T-helper 1 cell treated with Interleukin-12 subunit alpha and Interleukin-12 subunit beta and Interleukin-4 antibody, amounts not matched to agents 30 μg/mL and 1 μg/mL, for 36 hours (primary cell): ENCODE results near the gene CDK6.

Experiments
- H3K27ac Mint-ChIP-seq: one replicate; pipeline ENCODE4 v1.8.0; 2021; ENCODE audit warnings: mild to moderate bottlenecking, mixed read lengths
- H3K27me3 Mint-ChIP-seq: one replicate; pipeline ENCODE4 v1.8.0; 2021; ENCODE audit warnings: low read depth, mixed read lengths
- H3K36me3 Mint-ChIP-seq: one replicate; pipeline ENCODE4 v1.8.0; 2021; ENCODE audit warnings: low read depth, mixed read lengths
- H3K4me1 Mint-ChIP-seq: one replicate; pipeline ENCODE4 v1.8.0; 2021; ENCODE audit warnings: low read depth, mixed read lengths
- H3K4me3 Mint-ChIP-seq: one replicate; pipeline ENCODE4 v1.8.0; 2021; ENCODE audit warnings: mild to moderate bottlenecking, moderate library complexity, mixed read lengths
- H3K9me3 Mint-ChIP-seq: one replicate; pipeline ENCODE4 v1.8.0; 2021; ENCODE audit warnings: mixed read lengths

CDK6 gene

DNA sequence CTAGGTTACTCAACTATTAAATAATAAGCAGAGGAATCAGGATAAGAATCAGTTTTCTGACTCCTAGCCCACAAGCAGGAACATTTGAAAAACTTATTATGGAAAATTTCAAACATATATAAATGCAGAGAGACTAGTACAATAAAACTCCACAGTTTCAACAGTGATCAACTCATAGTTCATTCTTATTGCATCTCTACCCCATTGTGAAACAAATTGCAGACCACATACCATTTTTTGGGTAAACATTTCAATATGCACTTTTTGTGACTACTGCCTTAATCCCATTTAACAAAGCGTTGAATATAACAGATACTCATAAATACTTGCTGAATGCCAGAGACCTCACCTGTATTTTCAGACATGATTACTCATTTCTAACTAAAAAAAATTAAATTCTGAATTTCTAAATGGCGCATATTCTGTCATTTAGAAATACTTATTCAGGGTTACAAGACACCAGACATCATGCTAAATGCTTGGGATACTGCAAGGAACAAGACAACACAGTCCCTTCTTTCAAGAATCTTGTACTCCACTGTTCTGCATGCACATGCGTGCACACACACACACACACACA, 11.4 kb downstream of the CDK6 start:
- peaks cover 55% of the 10 kb centered on the region for H3K4me1 Mint-ChIP-seq
- H3K27ac Mint-ChIP-seq = peak overlapping the region; percentile 71
- H3K4me3 Mint-ChIP-seq = peak overlapping the region; percentile 43
- peaks cover 4% of the 10 kb centered on the region for H3K9me3 Mint-ChIP-seq
- no peaks in the 10 kb centered on the region for H3K27me3 Mint-ChIP-seq
- peaks cover 32% of the 10 kb centered on the region for H3K36me3 Mint-ChIP-seq

- H3K4me3 Mint-ChIP-seq = no peak overlapping the region
- H3K4me1 Mint-ChIP-seq = peaks cover 55% of the 10 kb centered on the region
- H3K36me3 Mint-ChIP-seq = peaks cover 35% of the 10 kb centered on the region
- H3K27ac Mint-ChIP-seq = peak overlapping the region; percentile 71
- no peaks in the 10 kb centered on the region for H3K27me3 Mint-ChIP-seq
- H3K9me3 Mint-ChIP-seq = peaks cover 10% of the 10 kb centered on the region
Observed at GRCh38 chr7:92824450-92824849, 11.9 kb downstream of the CDK6 start.

GRCh38 chr7:92823042-92823441, 13.3 kb downstream of the CDK6 start:
- Mint-ChIP-seq H3K9me3 (peaks cover 17% of the 10 kb centered on the region), H3K4me3 (no peak overlapping the region), H3K27ac (no peak overlapping the region), H3K36me3 (peaks cover 42% of the 10 kb centered on the region), H3K27me3 (no peaks in the 10 kb centered on the region), H3K4me1 (peaks cover 62% of the 10 kb centered on the region)

DNA sequence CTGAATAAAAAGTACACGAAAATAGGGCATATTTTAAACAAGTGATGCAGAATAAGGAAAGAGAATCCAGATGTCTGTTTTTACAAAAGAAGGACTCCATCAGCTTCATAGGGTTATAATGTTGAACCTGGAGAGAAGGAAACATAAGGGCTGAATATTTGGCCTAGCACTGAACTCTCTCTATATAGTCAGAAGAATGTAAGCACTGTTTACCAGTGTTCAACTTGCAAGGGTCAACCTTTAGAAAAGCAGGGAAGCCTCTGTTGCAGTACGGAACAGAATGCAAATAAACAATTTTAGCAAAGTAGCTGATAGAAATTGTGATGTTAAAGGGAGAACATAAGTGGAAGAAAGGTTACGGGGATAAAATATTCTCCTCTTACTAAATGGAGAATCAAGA, 16.2 kb downstream of the CDK6 start:
- H3K27me3 Mint-ChIP-seq = no peaks in the 10 kb centered on the region
- H3K27ac Mint-ChIP-seq = peak overlapping the region; percentile 52
- peaks cover 51% of the 10 kb centered on the region for H3K36me3 Mint-ChIP-seq
- peaks cover 56% of the 10 kb centered on the region for H3K4me1 Mint-ChIP-seq
- H3K4me3 Mint-ChIP-seq = peak overlapping the region; percentile 30
- H3K9me3 Mint-ChIP-seq = peaks cover 32% of the 10 kb centered on the region

- Mint-ChIP-seq H3K27ac (no peak overlapping the region), H3K9me3 (peaks cover 32% of the 10 kb centered on the region), H3K4me1 (peaks cover 65% of the 10 kb centered on the region), H3K4me3 (no peak overlapping the region), H3K36me3 (peaks cover 45% of the 10 kb centered on the region), H3K27me3 (no peaks in the 10 kb centered on the region)
Observed at GRCh38 chr7:92817398-92817797, 19.0 kb downstream of the CDK6 start.

DNA sequence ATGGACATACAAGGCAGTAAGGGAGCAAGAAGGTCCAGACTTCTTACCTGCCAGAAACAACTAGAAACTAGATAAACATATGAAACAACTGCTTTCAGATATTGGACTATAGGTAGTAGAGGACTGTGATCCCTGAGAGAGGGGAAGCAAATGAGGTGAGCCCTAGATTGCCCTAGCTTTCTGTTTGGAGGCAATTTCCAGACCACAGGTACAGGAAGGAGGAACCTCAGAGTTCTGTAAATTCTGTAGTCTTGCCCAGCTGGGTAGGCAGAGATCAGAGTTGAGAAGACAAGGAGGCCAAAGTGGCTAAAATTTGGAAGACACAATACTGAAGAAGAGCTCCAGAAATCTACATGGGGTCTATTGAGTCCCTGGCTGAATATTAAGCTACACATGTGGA, 21.0 kb downstream of the CDK6 start:
- peaks cover 76% of the 10 kb centered on the region for H3K4me1 Mint-ChIP-seq
- peaks cover 32% of the 10 kb centered on the region for H3K9me3 Mint-ChIP-seq
- H3K4me3 Mint-ChIP-seq = peak overlapping the region; percentile 25
- peaks cover 49% of the 10 kb centered on the region for H3K36me3 Mint-ChIP-seq
- no peaks in the 10 kb centered on the region for H3K27me3 Mint-ChIP-seq
- H3K27ac Mint-ChIP-seq = peak overlapping the region; percentile 88

GRCh38 chr7:92813390-92814024, 22.9 kb downstream of the CDK6 start:
- Mint-ChIP-seq H3K36me3 (peaks cover 37% of the 10 kb centered on the region), H3K4me3 (peak overlapping the region; percentile 61), H3K9me3 (peaks cover 15% of the 10 kb centered on the region), H3K4me1 (peaks cover 72% of the 10 kb centered on the region), H3K27me3 (no peaks in the 10 kb centered on the region), H3K27ac (peak overlapping the region; percentile 84)

GRCh38 chr7:92811158-92811557, 25.2 kb downstream of the CDK6 start:
- Mint-ChIP-seq H3K27ac (peak overlapping the region; percentile 96), H3K4me3 (peak overlapping the region; percentile 40), H3K4me1 (peaks cover 79% of the 10 kb centered on the region), H3K36me3 (peaks cover 38% of the 10 kb centered on the region), H3K27me3 (no peaks in the 10 kb centered on the region), H3K9me3 (peaks cover 8% of the 10 kb centered on the region)

DNA sequence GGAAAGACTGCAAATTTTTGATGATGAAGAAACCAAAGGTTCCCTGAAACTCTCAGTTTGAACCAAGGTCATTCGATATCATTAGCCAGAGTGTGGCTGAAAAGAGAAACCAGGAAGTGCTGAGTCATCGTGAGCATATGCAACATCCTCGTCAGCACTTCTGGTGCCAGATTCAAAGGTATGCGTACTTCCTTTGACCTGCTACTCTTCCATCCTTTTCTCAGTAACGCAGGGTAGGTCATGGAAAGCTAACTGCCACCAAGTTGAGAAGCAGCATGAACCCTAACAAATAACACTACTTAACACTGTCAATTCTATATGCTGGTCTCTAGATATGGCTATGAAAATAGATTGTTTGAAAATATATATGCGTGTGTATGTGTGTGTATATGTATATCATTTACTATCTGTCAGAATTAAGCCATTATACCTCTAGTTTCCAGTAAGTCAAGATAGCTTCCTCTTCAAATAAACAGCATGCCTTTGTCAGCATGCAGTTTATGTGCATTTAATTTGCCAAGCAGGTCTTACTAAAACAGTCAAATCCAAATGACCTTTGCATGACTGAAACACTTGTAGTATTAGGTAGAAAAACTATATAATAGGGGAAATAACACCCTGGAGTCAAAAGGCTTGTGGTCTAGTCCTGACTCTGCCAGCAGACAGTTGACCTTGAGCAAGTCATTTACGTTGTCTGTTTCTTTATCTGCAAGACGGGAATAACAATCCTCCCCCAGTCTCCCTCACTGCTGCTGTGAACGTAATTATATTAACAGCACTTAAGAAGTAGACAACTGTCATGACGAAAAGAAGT, 26.4 kb downstream of the CDK6 start:
- peaks cover 73% of the 10 kb centered on the region for H3K4me1 Mint-ChIP-seq
- peak overlapping the region; percentile 71 for H3K4me3 Mint-ChIP-seq
- peaks cover 33% of the 10 kb centered on the region for H3K36me3 Mint-ChIP-seq
- H3K27me3 Mint-ChIP-seq = no peaks in the 10 kb centered on the region
- no peaks in the 10 kb centered on the region for H3K9me3 Mint-ChIP-seq
- H3K27ac Mint-ChIP-seq = peak overlapping the region; percentile 96

DNA sequence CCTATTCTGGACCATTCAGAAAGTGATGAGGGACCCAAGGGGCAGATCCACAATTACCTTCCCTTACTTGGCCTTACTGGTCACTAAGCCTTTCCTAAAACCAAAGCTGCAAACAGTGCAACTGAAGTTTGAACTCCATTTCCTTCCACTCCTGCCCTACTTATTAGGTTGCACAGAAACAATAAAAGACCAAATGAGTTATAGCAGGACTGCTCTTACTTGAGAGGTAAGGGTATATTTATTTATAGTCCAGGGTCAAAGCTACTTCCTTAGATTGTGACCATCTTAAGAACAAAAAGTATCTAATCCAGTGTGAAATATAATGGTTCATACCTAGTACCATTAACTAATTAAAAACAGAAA, 27.0 kb downstream of the CDK6 start:
- Mint-ChIP-seq H3K9me3 (no peaks in the 10 kb centered on the region), H3K27me3 (no peaks in the 10 kb centered on the region), H3K4me1 (peaks cover 74% of the 10 kb centered on the region), H3K4me3 (peak overlapping the region; percentile 71), H3K36me3 (peaks cover 38% of the 10 kb centered on the region), H3K27ac (peak overlapping the region; percentile 96)

GRCh38 chr7:92808635-92809034, 27.7 kb downstream of the CDK6 start:
- H3K27me3 Mint-ChIP-seq = no peaks in the 10 kb centered on the region
- peaks cover 71% of the 10 kb centered on the region for H3K4me1 Mint-ChIP-seq
- H3K9me3 Mint-ChIP-seq = no peaks in the 10 kb centered on the region
- H3K36me3 Mint-ChIP-seq = peaks cover 41% of the 10 kb centered on the region
- H3K27ac Mint-ChIP-seq = no peak overlapping the region
- no peak overlapping the region for H3K4me3 Mint-ChIP-seq

GRCh38 chr7:92808006-92808405, 28.4 kb downstream of the CDK6 start:
- Mint-ChIP-seq H3K27ac (peak overlapping the region; percentile 77), H3K27me3 (no peaks in the 10 kb centered on the region), H3K4me3 (no peak overlapping the region), H3K36me3 (peaks cover 47% of the 10 kb centered on the region), H3K4me1 (peaks cover 71% of the 10 kb centered on the region), H3K9me3 (no peaks in the 10 kb centered on the region)

DNA sequence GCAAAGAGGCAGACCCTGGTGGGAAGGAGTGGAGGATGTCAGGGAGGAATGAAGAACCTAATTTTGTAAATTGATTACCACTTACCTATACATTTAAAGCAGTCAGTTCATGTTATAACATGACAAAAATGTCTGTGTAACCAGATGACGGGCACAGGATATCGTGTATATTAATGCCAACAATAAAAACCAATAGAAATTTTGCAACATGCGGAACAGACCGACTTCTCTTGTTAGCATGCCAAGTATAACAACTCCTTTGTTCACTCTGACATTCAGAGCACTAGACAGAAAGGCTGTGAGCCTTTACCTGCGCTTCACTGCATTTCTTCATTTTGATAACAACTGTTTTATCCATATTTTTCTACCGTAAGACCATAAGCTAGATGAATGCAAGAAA, 29.9 kb downstream of the CDK6 start:
- H3K27me3 Mint-ChIP-seq = no peaks in the 10 kb centered on the region
- H3K27ac Mint-ChIP-seq = no peak overlapping the region
- H3K4me1 Mint-ChIP-seq = peaks cover 68% of the 10 kb centered on the region
- no peak overlapping the region for H3K4me3 Mint-ChIP-seq
- H3K36me3 Mint-ChIP-seq = peaks cover 48% of the 10 kb centered on the region
- H3K9me3 Mint-ChIP-seq = no peaks in the 10 kb centered on the region

GRCh38 chr7:92802406-92802805, 34.0 kb downstream of the CDK6 start:
- no peak overlapping the region for H3K4me3 Mint-ChIP-seq
- H3K9me3 Mint-ChIP-seq = no peaks in the 10 kb centered on the region
- no peaks in the 10 kb centered on the region for H3K27me3 Mint-ChIP-seq
- H3K27ac Mint-ChIP-seq = no peak overlapping the region
- peaks cover 30% of the 10 kb centered on the region for H3K36me3 Mint-ChIP-seq
- peaks cover 40% of the 10 kb centered on the region for H3K4me1 Mint-ChIP-seq
